GM21526 (cell line): ENCODE results near the gene UPK1A.

Experiments used
- ATAC-seq: cut with Tn5 transposase; IDR thresholded peaks from one replicate; pipeline ENCODE4 v1.9.1; 2021; ENCODE audit warnings: moderate library complexity; ENCODE audit not compliant: unreplicated experiment, low FRiP score

Gene UPK1A

GRCh38 chr19:35666251-35666913 is at the start of gene UPK1A:
TSS of gene UPK1A (plus strand) at chr19:35666517. CDS start at chr19:35666813, 296 bp downstream.
- ATAC-seq = no peak

DNA sequence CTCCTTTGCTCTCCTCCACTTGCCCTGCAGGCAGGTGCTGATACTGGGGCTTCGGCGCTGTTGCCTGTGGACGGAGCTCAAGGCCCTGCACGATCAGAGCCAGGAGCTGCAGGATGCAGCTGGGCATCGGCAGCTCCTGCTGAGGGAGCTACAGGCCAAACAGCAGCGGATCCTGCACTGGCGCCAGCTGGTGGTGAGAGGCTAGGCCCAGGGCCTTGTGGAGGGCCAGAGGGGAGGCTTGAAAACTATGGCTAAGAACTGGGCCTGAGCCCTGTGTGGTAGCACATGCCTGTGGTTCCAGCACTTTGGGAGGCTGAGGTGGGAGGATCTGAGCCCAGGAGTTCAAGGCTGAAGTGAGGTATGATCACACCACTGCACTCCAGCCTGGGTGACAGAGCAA is 47.5 kb upstream of the UPK1A start:
- ATAC-seq = no peak

- ATAC-seq = no peak
These were observed 46.9 kb upstream of the UPK1A start for GRCh38 chr19:35619290-35619923.

GRCh38 chr19:35620001-35620400 is 46.3 kb upstream of the UPK1A start:
- no peak for ATAC-seq

DNA sequence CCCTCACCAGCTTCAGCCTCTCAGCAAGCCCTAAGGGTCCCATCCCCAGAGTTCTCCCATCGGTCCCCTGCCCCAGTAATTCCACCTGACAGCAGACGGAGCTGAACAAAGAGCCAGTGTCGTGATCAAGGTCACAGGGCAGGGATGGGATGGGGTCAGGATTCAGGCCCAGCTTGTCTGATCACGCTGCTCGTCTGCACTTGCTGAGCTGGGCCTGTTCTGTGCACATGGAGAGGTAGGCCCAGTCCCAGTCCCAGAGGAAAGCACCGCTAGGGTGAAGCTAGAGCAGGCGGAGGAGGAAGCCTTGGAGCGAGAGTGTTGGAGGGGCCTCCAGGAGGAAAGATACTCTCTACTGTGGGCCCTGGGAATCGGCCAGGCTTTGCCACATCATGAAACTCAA is 44.6 kb upstream of the UPK1A start:
- ATAC-seq = no peak

- no peak for ATAC-seq
These were observed 43.6 kb upstream of the UPK1A start for GRCh38 chr19:35622750-35623149.

GRCh38 chr19:35623327-35624010 is 42.8 kb upstream of the UPK1A start:
- no peak for ATAC-seq

DNA sequence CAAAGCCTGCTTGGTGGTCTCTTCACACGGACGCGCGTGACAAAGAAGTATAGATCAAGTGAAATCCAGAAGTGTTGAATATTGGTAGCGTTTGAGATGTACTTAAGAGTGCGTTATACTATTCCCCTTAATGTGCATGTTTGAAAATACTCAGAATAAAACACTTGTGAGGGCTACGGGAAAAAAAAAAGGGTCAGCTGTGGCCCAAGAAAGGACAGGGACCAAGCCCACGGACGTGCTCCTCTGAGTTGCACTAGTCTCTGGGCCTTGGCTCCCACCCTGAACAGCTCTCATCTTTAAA is 38.1 kb upstream of the UPK1A start:
- ATAC-seq = no peak

- ATAC-seq = peak; percentile 88
These were observed 37.6 kb upstream of the UPK1A start, which contains the start of gene RBM42 for GRCh38 chr19:35628565-35629331. TSS of gene RBM42 (plus strand) at chr19:35629036. CDS start at chr19:35629154, 118 bp downstream.

DNA sequence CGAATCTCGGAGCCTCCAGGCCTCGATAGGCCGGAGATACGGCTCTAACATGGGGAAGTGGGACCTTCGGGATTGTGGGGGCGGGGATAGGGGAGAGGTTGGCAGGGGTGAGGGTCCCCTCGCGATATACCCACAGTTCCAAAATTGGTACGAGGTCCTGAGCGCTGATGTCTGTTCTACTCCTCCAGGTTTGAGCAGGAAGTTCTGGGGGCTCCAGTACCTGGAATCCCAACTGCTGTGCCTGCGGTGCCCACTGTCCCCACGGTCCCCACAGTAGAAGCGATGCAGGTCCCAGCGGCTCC is 37.0 kb upstream of the UPK1A start:
- no peak for ATAC-seq

DNA sequence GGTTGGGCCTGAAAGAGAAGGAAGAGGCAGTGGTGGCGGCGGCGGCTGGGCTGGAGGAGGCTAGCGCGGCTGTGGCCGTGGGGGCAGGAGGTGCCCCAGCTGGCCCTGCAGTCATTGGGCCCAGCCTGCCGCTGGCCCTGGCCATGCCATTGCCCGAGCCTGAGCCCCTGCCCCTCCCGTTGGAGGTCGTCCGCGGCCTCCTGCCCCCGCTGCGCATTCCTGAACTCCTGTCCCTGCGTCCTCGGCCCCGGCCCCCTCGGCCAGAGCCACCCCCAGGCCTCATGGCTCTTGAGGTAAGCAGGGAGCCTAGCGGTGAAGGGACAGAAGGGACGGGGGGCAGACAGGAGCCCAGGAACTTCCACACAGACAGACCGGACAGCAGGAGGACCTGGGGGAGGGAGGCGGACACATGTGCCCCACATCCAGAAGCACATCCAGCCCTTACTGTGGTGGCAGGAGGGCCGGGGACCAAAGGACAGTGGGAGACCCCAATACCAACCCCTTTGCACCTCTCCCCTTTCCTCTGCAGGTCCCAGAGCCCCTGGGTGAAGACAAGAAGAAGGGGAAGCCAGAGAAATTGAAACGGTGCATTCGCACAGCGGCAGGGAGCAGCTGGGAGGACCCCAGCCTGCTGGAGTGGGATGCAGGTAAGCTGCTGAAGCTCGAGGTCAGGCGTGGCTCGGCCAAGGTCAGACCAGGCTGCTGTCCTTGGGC is 32.4 kb upstream of the UPK1A start:
- ATAC-seq = no peak

GRCh38 chr19:35636651-35637050 is 29.7 kb upstream of the UPK1A start:
- no peak for ATAC-seq

DNA sequence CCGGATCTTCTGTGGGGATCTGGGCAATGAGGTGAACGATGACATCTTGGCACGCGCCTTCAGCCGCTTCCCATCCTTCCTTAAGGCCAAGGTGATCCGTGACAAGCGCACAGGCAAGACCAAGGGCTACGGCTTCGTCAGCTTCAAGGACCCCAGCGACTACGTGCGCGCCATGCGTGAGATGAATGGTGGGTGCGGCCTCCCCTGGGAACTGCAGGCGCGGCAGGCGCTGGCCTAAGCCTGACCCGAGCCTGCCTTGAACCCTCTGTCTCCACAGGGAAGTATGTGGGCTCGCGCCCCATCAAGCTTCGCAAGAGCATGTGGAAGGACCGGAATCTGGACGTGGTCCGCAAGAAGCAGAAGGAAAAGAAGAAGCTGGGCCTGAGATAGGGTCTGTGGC is 29.2 kb upstream of the UPK1A start:
- ATAC-seq = no peak

- no peak for ATAC-seq
These were observed 27.0 kb upstream of the UPK1A start for GRCh38 chr19:35639321-35639639.

- no peak for ATAC-seq
These were observed 26.5 kb upstream of the UPK1A start for GRCh38 chr19:35639863-35640262.

- no peak for ATAC-seq
These were observed 24.7 kb upstream of the UPK1A start, which contains the start of gene ETV2 for GRCh38 chr19:35641515-35642151. TSS of gene ETV2 (plus strand) at chr19:35641745. CDS start at chr19:35642461, 716 bp downstream.

DNA sequence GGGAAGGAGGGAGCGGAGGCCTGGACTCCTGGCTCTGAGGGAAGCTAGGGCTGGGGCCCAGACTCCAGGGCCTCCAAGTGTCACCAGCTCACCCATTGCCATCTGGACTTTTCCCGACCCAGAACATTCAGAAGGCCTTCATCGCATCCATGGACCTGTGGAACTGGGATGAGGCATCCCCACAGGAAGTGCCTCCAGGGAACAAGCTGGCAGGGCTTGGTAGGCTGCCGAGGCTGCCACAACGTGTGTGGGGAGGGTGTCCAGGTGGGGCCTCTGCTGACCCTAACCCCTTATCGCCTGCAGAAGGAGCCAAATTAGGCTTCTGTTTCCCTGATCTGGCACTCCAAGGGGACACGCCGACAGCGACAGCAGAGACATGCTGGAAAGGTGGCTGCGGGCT is 24.0 kb upstream of the UPK1A start:
- no peak for ATAC-seq

GRCh38 chr19:35642798-35643254 is 23.5 kb upstream of the UPK1A start:
- no peak for ATAC-seq

DNA sequence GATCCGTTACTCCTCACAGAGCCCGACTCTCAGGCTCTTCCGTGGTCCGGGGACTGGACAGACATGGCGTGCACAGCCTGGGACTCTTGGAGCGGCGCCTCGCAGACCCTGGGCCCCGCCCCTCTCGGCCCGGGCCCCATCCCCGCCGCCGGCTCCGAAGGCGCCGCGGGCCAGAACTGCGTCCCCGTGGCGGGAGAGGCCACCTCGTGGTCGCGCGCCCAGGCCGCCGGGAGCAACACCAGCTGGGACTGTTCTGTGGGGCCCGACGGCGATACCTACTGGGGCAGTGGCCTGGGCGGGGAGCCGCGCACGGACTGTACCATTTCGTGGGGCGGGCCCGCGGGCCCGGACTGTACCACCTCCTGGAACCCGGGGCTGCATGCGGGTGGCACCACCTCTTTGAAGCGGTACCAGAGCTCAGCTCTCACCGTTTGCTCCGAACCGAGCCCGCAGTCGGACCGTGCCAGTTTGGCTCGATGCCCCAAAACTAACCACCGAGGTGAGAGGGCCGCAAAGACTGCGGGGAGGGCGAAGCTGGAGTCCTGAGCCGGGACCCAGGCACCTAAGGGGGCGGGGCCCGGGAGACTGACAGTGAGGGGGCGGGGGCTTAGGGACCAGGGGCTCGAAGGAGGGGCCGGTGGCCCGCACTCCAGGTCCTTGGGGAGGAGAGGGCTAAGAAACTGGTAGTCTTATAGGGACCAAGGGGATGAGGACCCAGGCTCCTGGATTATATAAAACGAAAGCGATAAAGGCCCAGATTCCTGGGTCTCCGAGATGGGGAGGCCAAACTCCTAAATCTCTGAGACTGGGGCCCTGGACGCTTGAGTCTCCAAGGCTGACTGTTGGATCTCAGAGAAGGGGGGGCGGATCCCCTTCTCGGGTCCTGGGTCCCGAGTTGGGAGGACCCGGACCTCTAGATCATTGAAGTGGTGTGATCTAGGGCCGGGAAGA is 22.8 kb upstream of the UPK1A start:
- peak; percentile 33 for ATAC-seq
